HG03108 (cell line): Measurements from ENCODE around the gene ERGIC2.
"Not testable (repeated sequence)": the region's sequence is repeated elsewhere in the genome, so short reads cannot be mapped to it uniquely, and the experiment has no call there.

ENCODE experiments used
- ATAC-seq: cut with Tn5 transposase; IDR thresholded peaks from one replicate; pipeline ENCODE4 v1.9.1; 2021; ENCODE audit warnings: moderate library complexity; ENCODE audit not compliant: unreplicated experiment

The ERGIC2 gene, protein sequence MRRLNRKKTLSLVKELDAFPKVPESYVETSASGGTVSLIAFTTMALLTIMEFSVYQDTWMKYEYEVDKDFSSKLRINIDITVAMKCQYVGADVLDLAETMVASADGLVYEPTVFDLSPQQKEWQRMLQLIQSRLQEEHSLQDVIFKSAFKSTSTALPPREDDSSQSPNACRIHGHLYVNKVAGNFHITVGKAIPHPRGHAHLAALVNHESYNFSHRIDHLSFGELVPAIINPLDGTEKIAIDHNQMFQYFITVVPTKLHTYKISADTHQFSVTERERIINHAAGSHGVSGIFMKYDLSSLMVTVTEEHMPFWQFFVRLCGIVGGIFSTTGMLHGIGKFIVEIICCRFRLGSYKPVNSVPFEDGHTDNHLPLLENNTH

DNA sequence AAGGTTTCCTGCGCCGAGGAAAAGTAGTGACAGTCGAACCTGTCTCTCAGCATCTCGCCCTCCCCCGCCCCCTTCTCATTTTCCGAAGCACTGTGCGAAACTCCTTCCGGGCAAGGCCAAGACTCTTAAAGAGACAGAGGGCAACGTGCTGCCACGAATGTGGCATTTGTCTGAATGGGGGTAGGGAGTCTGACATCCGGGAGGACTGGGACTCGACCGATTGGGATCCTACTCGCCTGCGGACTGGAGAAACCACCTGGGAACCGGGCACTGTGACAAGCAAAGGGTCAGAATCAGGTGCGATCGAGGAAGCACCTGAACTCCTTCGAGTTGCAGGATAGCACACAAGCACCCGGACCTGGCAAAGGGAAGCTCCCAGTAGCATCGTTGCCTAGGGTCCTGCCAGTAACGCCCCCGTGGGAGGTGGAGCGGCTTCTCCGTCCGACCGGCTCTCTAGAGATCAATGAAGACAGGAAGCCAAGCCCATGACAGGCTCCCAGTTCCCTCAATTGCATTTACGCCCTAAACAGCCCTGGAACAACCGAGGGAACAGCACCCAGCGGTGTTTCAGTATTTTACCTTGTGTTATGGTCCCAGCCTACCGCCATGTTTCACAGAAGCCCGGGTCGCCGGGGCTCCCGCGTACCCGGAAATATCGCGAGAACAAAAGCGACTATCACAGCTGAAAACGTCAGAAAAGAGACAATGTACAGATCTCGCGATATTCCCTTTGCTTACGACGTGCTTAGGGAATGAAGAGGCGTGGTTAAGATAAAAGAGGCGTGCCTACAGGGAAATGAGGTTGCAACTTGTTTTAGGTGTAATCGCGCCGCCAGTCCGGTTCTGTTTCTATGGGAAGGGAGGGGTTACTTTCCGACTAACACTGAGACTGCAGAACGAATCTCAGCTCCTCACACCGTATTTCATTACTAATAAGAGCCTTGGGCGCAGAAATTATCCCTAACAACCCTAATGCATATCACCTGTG lies at the start of gene ERGIC2:
Gene ERGIC2 (minus strand): TSS at position 637 of the 988 bp plus-strand sequence. CDS start 9,539 bp downstream, outside the sequence.
- ATAC-seq: peak; percentile 97

DNA sequence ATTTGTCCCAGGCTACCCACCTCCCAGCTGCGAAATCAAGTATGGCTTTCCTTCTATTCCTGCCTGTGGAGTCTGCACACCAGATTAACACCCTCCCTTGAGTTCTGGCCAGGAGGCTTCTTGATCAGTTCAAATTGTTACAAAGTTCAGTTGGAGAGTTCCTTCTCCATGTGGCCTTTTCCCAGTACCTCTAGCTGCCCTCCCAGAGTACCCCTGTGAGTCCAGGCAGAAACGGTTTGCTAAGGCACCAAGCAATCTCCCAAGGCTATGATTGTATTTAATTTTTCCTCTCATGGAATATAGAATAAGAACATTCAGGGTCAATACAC lies 49.7 kb upstream of the ERGIC2 start:
- no peak for ATAC-seq

DNA sequence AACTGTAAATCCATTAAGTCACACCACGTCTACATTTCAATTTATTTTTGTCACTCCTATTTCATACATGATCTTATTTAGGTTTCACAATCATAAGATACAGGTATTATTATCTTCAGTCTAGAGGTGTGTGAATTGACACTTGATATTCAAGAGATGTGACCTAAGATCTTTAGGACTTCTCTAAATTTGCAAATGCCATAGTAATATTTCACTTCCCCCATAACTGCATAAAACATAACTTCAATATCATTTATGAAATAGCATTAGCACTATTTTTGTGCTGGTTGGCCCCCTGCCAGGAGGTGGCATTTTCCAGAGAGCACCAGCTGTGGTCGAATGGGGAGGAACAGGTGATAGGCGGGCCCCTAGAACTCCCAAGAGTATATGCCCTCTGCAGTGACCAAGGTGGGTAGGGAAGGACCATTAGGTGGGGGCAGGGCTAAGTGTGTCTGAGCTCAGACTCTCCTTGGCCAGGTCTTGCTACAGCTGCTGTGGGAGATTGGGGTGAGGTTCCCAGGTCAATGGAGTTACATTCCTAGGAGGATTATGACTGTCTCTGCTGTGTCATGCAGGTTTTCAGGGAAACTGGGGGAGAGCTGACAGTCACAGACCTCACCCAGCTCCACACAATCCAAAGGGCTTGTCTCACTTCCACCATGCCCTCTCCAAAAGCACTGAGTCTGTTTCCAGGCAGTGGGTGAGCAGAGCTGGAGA lies 49.2 kb upstream of the ERGIC2 start:
- ATAC-seq: no peak

DNA sequence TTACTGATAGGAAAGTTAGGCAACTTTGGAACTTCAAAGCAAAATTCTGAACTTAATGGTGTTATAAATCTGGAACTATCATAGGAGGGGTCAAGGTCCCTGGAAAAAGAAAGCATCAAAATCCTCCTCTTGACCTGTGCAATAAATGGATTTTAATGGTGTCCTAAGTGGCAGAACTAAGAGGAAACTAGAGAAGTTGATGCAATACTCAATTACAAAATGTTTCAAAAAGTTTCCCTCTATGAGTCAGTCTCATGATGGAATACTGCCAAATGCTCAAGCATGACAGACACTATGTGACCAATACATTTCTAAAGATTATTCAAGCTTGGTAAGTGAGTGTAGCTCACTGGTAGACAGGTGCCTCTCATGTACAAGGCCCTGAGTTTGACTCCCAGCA lies 47.7 kb upstream of the ERGIC2 start:
- ATAC-seq: no peak

DNA sequence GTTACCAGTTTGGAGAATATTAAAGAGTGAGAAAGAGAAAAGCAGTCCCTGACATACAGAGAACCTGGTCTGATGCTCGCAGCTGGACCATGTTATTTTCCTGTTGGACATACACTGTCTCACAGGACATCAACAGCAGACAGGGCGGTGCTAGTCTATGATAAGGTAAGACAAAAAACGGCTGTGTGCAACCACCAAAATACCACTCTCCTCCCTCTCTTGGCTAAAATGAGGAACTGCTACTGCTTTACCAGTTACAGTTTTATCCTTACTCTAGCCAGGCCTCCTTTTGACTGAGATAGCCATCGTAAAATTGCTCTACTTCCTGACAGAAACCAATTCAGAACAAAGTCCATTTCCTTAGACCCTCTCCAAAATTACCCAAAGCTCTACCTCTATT lies 47.0 kb upstream of the ERGIC2 start:
- peak; percentile 92 for ATAC-seq

DNA sequence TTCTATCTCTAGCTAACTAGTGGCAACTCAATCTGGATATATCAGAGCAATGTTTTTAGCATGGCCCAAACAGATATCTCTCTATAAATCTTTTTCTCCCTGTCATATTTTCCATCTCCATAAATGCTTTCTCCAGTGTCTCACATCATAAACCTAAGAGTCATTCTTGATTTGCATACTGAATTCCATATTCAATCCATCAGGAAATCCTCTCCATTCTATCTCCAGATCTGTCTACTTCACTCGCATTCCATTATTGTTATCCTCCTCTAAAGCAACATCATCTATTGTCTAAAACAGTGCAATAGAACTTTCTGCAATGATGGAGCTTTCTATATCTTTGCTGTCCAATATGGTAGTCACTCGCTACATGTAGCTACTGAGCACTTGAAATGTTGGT lies 45.5 kb upstream of the ERGIC2 start:
- no peak for ATAC-seq

DNA sequence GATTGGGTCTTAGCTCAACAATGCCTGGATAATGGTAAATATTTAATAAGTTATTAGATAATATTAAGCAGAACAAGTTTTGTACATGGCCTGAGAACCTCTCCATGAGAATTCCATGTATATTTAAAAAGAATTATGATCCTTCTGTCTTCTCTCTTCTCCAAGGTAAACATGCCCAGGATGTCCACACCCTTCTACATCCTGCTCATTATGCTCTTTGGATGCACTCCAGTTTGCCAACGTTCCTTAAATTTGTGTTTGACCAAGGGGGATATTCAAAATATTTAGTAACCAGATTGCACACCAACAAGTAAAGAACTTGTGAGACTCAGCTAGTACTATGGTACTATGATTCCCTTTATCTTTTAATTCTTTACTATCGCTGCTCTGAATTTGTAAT lies 44.8 kb upstream of the ERGIC2 start:
- ATAC-seq: no peak

DNA sequence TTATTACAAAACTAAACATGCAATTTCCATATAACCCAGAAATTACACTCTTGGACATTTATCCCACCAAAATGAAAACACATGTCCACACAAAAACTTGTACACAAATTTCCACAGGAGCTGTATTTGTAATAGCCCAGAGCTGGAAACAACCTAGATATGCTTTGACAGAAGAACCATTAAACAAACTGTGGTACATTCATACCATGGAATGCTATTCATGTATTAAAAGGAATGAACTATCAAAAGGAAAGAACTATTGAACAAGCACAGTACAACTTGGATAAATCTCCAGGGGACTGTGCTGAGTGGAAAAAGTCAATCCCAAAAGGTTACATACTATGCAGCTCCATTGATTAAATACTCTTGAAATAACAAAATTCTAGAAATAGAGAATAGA lies 35.8 kb upstream of the ERGIC2 start:
- no peak for ATAC-seq

DNA sequence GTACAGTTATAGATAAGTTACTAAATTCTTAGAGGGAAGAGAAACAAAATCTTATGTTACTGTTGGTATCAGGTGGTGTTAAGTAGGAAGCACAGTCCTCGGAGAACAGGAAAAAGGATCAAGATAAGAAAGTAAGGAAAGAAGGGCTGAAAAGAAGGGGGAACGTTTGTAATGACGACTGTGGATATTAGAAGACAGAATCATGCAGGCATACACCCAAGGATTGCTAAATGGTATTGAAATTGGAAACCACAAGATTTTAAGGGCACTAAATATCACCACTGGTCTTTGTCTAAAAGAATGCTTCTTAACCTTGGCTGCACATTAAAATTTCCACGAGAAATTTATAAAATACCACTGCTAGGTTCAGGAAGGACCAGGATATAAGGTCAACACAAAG lies 34.1 kb upstream of the ERGIC2 start:
- no peak for ATAC-seq

DNA sequence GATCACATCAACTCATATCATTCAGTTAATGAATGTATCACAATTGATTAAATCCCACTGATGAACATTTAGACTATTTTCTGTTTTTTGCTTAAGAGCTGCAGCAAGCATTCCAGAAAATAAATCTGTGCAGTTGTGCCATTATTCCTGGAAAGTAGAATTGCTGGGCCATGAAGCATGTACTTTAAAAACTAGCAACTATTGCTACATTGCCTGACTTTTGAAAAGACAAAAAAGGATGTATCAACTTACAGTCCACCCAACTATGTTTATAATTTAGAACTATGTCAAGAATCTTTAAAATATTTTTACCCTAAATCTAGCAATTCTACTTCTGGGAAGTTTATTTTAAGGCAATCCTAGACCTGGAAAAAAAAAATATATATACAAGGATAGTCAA lies 33.4 kb upstream of the ERGIC2 start:
- ATAC-seq: no peak

DNA sequence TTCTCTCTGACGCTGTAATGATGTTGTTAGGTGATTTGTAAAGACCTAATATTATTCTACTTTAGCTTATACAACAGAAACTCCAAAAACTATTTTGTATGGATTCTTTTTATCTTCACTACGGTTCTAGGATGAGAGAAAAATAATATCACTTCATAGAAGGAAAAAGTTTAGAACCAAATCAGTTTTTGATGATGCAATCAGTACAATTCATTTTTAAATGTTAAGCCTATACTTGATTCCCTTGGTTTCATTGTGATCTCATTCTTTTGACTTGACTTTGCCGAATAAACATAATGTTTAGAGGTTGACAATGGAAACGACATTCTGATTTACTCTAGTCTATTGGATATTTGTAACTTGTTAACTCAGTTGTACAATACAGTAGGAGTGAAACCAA lies 24.6 kb upstream of the ERGIC2 start:
- ATAC-seq: no peak

DNA sequence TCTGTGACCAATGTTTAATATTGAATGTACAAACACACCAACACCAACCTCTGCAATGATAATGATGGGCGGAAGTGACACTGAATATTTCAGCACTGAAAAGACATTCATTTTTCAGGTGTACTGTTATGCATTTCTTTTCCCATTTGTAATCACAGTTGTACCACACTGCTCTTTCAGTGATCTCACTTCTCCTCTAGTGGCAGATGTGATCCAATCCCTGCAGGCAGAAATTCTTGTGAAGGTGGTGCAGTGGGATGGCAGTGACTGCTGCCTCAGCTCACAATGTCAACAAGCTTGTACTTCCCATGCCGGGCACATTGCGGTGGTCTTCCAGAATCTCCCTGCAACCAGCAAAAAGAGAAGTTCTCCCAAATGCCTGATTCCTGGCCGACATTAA lies 23.0 kb upstream of the ERGIC2 start:
- no peak for ATAC-seq

DNA sequence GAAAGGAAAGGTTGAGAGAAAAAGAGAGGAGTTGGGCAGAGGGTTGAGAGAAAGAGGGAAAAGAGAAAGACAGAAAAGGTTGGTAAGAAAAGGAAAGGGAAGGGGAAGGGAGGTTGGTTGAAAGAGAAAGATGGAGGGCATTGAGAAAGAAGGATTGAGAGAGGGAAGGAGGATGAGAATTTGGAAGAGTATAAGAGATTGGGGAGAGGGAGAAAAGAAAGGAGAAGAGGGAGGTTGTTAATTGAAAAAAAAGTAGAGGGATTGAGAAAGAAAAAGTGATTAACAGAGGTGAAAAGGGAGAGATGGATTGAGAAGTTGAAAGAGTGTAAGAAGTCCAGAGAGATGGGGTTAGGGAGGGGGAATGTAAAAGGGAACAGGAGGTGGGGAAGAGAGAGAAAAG lies 21.5 kb upstream of the ERGIC2 start:
- ATAC-seq: no peak

DNA sequence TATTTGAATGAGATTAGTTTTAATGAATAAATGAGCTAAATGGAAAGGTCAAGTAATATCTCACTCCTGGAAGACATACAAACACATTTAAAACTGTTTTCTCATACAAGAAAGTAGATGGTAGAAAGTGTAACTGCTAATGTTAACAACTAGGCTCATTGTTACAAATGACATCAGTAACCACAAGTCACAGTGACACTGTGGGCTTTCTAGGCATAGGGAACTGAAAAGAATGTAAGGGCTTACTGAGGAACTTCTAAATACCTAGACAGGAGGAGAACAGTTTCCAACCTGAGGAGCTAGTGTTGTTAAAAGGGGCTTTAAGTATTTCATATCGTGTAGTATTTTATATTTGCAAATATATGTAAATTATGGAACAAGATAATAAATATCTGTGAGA lies 17.5 kb upstream of the ERGIC2 start:
- peak; percentile 63 for ATAC-seq

DNA sequence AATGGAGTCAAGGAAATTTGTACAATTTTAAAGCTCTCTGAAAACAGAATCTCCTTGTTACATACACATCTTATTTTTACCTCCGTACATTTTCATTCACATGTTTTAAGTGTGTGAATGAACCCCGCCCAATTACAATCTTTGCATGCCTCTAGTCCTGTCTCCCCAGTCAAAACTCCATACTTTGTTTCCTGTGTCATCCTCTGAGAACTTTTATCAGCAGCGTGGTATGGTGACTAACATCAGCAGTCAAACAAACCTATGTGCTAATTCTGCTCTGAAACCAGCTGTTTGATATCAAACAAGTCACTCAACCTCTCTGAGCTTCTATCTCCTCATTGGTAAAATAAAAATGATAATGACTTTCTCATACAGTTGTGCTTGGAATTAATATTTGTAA lies 15.8 kb upstream of the ERGIC2 start:
- no peak for ATAC-seq

DNA sequence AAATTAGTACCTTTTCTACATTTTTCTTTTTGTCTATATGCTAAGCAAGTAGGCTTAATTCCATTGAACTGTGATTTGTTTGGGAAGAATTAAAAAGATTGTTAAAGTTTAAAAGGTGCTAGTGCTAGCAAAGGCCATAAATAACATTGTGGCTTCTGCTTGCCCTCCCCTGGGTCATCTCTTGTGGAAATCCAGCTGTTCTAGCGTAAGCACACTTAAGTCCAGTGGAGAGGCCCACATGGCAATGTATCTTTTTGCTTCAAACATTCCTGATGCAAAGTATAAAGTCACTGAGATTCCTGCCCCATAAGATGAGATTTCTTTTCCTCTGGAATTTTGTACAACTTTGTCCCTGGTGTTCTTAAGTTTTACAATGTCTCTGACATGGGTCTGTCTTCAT lies 14.4 kb upstream of the ERGIC2 start:
- ATAC-seq: no peak

DNA sequence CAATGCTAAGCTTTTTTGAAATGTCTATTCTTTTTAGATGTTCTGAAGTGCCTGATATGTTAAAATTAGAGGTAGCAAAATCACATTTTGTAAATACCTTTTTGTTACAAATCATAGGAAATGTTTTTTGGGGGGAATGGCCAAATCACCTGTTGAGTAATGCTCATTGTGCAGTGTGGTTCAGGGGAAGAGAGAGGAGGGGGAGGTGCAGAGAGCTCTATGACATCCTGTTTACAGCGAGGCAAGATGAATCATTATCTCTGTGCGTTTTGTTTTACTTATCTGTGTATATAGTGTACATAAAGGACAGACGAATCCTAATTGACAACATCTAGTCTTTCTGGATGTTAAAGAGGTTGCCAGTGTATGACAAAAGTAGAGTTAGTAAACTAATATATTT lies 9.4 kb upstream of the ERGIC2 start:
- ATAC-seq: not testable (repeated sequence)

DNA sequence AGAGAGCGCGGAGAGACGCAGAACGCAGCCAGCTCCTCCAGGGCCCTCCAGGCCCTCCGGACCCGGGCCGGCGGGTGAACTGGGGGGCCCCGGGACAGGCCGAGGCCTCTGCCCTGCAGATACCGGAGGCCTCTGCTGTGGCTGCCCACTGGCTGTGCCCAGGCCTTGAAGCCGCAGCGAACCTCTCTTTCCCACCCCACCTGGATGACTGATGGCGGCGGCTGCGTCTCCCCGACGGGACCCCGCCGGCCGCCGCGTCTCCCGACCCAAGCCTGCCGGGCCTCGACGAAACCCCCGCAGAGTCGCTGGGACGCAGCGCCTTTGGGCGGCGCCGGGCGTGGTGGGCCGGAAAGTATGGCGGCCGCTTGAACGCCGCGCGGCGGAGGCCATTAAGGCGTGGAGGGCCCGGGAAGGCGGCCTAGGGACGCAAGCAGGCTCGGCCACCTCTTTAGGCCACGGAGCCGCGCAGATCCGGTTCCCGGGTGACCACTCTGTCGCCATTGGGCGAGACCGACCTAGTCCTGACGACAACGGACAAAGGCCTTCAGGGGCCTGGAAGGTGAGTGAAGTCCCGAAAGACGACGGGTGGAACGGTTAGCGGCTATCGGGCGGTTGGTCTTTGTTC lies 8.4 kb upstream of the ERGIC2 start:
- no peak for ATAC-seq

DNA sequence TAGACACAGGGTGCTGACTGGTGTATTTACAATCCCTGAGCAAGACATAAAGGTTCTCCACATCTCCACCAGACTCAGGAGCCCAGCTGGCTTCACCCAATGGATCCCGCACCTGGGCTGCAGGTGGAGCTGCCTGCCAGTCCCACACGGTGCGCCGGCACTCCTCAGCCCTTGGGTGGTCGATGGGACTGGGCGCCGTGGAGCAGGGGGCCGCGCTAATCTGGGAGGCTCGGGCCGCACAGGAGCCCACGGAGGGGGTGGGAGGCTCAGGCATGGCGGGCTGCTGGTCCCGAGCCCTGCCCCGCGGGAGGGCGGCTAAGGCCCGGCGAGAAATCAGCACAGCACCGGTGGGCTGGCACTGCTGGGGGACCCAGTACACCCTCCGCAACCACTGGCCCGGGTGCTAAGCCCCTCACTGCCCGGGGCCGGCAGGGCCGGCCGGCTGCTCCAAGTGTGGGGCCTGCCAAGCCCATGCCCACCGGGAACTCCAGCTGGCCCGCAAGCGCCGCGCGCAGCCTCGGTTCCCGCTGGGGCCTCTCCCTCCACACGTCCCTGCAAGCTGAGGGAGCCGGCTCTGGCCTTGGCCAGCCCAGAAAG lies 5.2 kb upstream of the ERGIC2 start:
- not testable (repeated sequence) for ATAC-seq

DNA sequence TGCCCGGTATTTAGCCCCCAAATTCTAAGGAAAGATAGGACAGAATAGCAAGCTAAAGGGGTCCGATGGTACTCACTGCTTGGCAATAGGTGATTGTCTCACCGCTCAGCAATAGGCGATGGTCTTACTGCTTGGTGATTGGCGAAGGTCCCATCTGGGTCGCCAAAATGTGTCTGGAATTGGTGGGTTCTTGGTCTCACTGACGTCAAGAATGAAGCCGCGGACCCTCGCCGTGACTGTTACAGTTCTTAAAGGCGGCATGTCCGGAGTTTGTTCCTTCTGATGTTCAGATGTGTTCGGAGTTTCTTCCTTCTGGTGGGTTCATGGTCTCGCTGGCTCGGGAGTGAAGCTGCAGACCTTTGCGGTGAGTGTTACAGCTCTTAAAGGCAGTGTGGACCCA lies 4.2 kb upstream of the ERGIC2 start:
- not testable (repeated sequence) for ATAC-seq

DNA sequence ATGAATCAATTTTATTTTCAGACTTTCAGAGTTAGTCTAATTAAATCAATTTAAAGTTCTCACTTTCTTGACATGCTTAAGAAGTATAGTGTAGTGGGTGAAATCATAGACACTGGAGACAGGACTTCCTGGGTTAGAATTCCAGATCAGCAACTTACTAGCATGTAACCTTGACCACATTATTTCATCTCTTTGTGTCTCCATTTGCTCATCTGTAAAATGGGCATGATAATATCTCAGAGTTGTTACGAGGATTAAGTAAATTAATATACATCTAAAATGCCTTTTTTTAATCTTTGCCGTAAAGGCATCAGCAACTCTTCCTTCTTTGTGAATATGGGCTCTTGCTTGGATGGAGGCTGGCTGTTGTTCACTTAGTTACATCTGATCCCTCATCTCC lies 1.3 kb upstream of the ERGIC2 start:
- no peak for ATAC-seq
